GM18499 (cell line): ENCODE measurements around the gene NTMT1.

Experiments used
- ATAC-seq: cut with Tn5 transposase; IDR thresholded peaks from one replicate; pipeline ENCODE4 v1.9.1; 2021; ENCODE audit warnings: moderate number of reproducible peaks; ENCODE audit not compliant: insufficient read depth, unreplicated experiment

The NTMT1 gene

GRCh38 chr9:129596541-129597331 lies 29.2 kb upstream of the NTMT1 start:
- no peak for ATAC-seq

GRCh38 chr9:129597355-129598088 lies 28.4 kb upstream of the NTMT1 start:
- ATAC-seq = no peak

GRCh38 chr9:129598089-129598596 lies 27.8 kb upstream of the NTMT1 start:
- ATAC-seq = no peak

- ATAC-seq = no peak
These were observed 24.8 kb upstream of the NTMT1 start for GRCh38 chr9:129601082-129601674.

- ATAC-seq = no peak
These were observed 23.2 kb upstream of the NTMT1 start for GRCh38 chr9:129602598-129603415.

GRCh38 chr9:129604056-129604765 lies 21.8 kb upstream of the NTMT1 start:
- no peak for ATAC-seq

- no peak for ATAC-seq
These were observed 21.2 kb upstream of the NTMT1 start for GRCh38 chr9:129604766-129605163.

- ATAC-seq = no peak
These were observed 19.6 kb upstream of the NTMT1 start for GRCh38 chr9:129606161-129607026.

GRCh38 chr9:129607027-129607387 lies 19.0 kb upstream of the NTMT1 start:
- ATAC-seq = no peak

GRCh38 chr9:129608561-129609481 lies 17.1 kb upstream of the NTMT1 start:
- no peak for ATAC-seq

- no peak for ATAC-seq
These were observed 16.3 kb upstream of the NTMT1 start for GRCh38 chr9:129609486-129610212.

GRCh38 chr9:129610213-129610472 lies 15.8 kb upstream of the NTMT1 start:
- ATAC-seq = no peak

- ATAC-seq = no peak
These were observed 15.3 kb upstream of the NTMT1 start for GRCh38 chr9:129610473-129611306.

- ATAC-seq = no peak
These were observed 14.6 kb upstream of the NTMT1 start for GRCh38 chr9:129611307-129611800.

GRCh38 chr9:129612123-129612522 lies 13.8 kb upstream of the NTMT1 start:
- no peak for ATAC-seq

GRCh38 chr9:129612815-129613519 lies 13.0 kb upstream of the NTMT1 start:
- no peak for ATAC-seq
